Measurements from ENCODE around the gene CACNA2D4. TPM values are rescaled to one million over a fixed set of nuclear protein-coding genes. Genes with fewer than 3 reads are reported as not detected.

The CACNA2D4 gene
- total RNA-seq, 1 experiment from 2014 or later, result 1.7 TPM

DNA sequence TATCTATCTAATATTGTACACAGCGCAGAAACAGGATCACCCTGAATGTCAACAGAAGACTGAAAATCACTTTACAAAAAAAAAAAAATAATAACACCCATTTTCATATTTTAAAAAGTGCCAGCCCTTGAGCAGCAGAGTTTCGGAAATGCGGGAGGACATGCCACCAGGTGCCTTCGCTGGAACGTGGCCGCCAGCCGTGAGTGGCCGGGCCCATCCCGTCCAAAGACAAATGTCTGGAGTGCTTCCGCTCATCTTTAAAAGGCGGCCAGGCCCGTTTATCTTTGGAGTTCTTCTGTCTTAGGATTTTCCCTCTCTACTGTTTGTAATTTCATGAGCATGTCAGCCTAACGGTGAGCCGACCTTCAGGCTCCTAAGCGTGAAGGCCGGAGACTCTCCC is 54.6 kb downstream of the CACNA2D4 start:
- H3K27me3 ChIP-seq (ENCODE audit: insufficient read depth, low read length), result no peaks in the 10 kb centered on the region
- H3K79me2 ChIP-seq (ENCODE audit: insufficient read depth, low read length), result no peaks in the 10 kb centered on the region
- H3K9ac ChIP-seq (ENCODE audit: low read length), result no peak overlapping the region
- H3K9me3 ChIP-seq (ENCODE audit: control insufficient read depth in 1 of 2, insufficient read depth in 1 of 2, low read depth in 1 of 2, low read length in 2 of 2), result no peaks in the 10 kb centered on the region
- H3K4me2 ChIP-seq (ENCODE audit: low read length), result no peak overlapping the region
- ChIA-PET RAD21 (ENCODE audit: low non-redundant PET in 1 of 2, low total read pairs in 2 of 2, uncharacterized antibody in 2 of 2, unreplicated experiment in 2 of 2) (no interaction called here), POLR2A (no interaction called here), CTCF (no interaction called here)
- H3K9me2 ChIP-seq (ENCODE audit: insufficient read depth), result no peaks in the 10 kb centered on the region
- ATAC-seq (no peak), DNase-seq (ENCODE audit: low read depth, low spot score) (no peak)
- BruUV-seq (replicated peaks), result no TSS peak
- no peaks in the 10 kb centered on the region for H3K4me1 ChIP-seq (ENCODE audit: control insufficient read depth in 1 of 2, insufficient read depth in 2 of 2, low read length in 2 of 2)
- TF ChIP-seq SRF (IDR thresholded peaks at IDR 0.05; ENCODE audit: low read depth) (no peak), JUND (IDR thresholded peaks at IDR 0.05) (no peak), REST (IDR thresholded peaks at IDR 0.05; ENCODE audit: low read depth) (no peak), YY1 (IDR thresholded peaks at IDR 0.05; ENCODE audit: extremely low read depth, insufficient replicate concordance, low read depth, low read length) (no peak), RAD21 (IDR thresholded peaks at IDR 0.05; ENCODE audit: low read depth) (no peak), CBX3 (IDR thresholded peaks at IDR 0.05; ENCODE audit: low read depth) (no peak), CEBPB (IDR thresholded peaks at IDR 0.05; ENCODE audit: low read depth) (no peak), ZNF274 (IDR thresholded peaks at IDR 0.05; ENCODE audit: low read depth, low read length) (no peak), SP1 (IDR thresholded peaks at IDR 0.05; ENCODE audit: low read depth) (no peak), ZFX (IDR thresholded peaks at IDR 0.05) (no peak), POLR2AphosphoS5 (IDR thresholded peaks at IDR 0.05; ENCODE audit: low read depth, low read length) (no peak), EZH2 (IDR thresholded peaks at IDR 0.05) (no peak), EZH2phosphoT487 (IDR thresholded peaks at IDR 0.05; ENCODE audit: borderline replicate concordance) (no peak), SIN3A (IDR thresholded peaks at IDR 0.05; ENCODE audit: low read depth) (no peak)
- TF ChIP-seq, protein P1, sequence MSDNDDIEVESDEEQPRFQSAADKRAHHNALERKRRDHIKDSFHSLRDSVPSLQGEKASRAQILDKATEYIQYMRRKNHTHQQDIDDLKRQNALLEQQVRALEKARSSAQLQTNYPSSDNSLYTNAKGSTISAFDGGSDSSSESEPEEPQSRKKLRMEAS (IDR thresholded peaks at IDR 0.05), result no peak
- TF ChIP-seq, protein P2, sequence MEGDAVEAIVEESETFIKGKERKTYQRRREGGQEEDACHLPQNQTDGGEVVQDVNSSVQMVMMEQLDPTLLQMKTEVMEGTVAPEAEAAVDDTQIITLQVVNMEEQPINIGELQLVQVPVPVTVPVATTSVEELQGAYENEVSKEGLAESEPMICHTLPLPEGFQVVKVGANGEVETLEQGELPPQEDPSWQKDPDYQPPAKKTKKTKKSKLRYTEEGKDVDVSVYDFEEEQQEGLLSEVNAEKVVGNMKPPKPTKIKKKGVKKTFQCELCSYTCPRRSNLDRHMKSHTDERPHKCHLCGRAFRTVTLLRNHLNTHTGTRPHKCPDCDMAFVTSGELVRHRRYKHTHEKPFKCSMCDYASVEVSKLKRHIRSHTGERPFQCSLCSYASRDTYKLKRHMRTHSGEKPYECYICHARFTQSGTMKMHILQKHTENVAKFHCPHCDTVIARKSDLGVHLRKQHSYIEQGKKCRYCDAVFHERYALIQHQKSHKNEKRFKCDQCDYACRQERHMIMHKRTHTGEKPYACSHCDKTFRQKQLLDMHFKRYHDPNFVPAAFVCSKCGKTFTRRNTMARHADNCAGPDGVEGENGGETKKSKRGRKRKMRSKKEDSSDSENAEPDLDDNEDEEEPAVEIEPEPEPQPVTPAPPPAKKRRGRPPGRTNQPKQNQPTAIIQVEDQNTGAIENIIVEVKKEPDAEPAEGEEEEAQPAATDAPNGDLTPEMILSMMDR (IDR thresholded peaks at IDR 0.05 in 2 of 3, conservative IDR thresholded peaks at IDR 0.05 in 1 of 3; ENCODE audit: borderline replicate concordance in 1 of 3, insufficient read depth in 1 of 3, low read depth in 2 of 3, low read length in 2 of 3), result no peak
- TF ChIP-seq, protein P3, sequence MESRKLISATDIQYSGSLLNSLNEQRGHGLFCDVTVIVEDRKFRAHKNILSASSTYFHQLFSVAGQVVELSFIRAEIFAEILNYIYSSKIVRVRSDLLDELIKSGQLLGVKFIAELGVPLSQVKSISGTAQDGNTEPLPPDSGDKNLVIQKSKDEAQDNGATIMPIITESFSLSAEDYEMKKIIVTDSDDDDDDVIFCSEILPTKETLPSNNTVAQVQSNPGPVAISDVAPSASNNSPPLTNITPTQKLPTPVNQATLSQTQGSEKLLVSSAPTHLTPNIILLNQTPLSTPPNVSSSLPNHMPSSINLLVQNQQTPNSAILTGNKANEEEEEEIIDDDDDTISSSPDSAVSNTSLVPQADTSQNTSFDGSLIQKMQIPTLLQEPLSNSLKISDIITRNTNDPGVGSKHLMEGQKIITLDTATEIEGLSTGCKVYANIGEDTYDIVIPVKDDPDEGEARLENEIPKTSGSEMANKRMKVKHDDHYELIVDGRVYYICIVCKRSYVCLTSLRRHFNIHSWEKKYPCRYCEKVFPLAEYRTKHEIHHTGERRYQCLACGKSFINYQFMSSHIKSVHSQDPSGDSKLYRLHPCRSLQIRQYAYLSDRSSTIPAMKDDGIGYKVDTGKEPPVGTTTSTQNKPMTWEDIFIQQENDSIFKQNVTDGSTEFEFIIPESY (IDR thresholded peaks at IDR 0.05; ENCODE audit: extremely low read depth, insufficient replicate concordance, low read length), result no peak
- TF ChIP-seq, protein P4, sequence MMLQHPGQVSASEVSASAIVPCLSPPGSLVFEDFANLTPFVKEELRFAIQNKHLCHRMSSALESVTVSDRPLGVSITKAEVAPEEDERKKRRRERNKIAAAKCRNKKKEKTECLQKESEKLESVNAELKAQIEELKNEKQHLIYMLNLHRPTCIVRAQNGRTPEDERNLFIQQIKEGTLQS (IDR thresholded peaks at IDR 0.05), result no peak
- no peak overlapping the region for H3K27ac ChIP-seq (ENCODE audit: low read depth, low read length)
- intact Hi-C loops (cut with micrococcal nuclease), result no loop called here
- H2AFZ ChIP-seq (ENCODE audit: low read depth, low read length, poor library complexity, severe bottlenecking), result no peak overlapping the region
- H3K36me3 ChIP-seq (ENCODE audit: control insufficient read depth in 1 of 2, insufficient read depth in 2 of 2, low read length in 2 of 2), result no peaks in the 10 kb centered on the region
- H3K4me3 ChIP-seq (replicated peaks in 1 of 2; ENCODE audit: low read depth in 1 of 2, low read length in 2 of 2), result no peak overlapping the region
- H4K20me1 ChIP-seq (ENCODE audit: insufficient read depth), result no peaks in the 10 kb centered on the region
